Mesenchymal stem cell (in vitro differentiated cells and primary cell): ENCODE results near the gene CD109.

Source experiments
- DNase-seq: peaks from one replicate; pipeline ENCODE4 v3.0.0-alpha.2; 2013
- H2AFZ ChIP-seq: one replicate; pipeline ENCODE4 v1.6.1; 2013; ENCODE audit warnings: low read depth, mild to moderate bottlenecking, control low read depth, inconsistent platforms, low read length, moderate library complexity
- H2AK5ac ChIP-seq: 2 replicates; pipeline ENCODE4 v1.6.1; 2013; ENCODE audit warnings: low read length, moderate library complexity, mild to moderate bottlenecking, inconsistent platforms; ENCODE audit not compliant: severe bottlenecking
- H2BK120ac ChIP-seq: one replicate; pipeline ENCODE4 v1.6.1; 2013; ENCODE audit warnings: low read depth, mild to moderate bottlenecking, inconsistent platforms, low read length, moderate library complexity
- H2BK12ac ChIP-seq, 2 experiments: one replicate each; pipeline ENCODE4 v1.6.1; 2013; ENCODE audit warnings: inconsistent platforms in 2 of 2, low read length in 2 of 2, mild to moderate bottlenecking in 2 of 2, moderate library complexity in 2 of 2, control low read depth in 1 of 2
- H2BK15ac ChIP-seq: one replicate; pipeline ENCODE4 v1.6.1; 2013; ENCODE audit warnings: mild to moderate bottlenecking, low read depth, inconsistent platforms; ENCODE audit not compliant: poor library complexity, severe bottlenecking
- H2BK5ac ChIP-seq: 2 replicates; pipeline ENCODE4 v1.6.1; 2013; ENCODE audit warnings: low read depth, mild to moderate bottlenecking, low read length, control low read depth, inconsistent platforms; ENCODE audit not compliant: poor library complexity, severe bottlenecking
- H3K14ac ChIP-seq, 2 experiments: one replicate each; pipeline ENCODE4 v1.6.1; 2013; ENCODE audit warnings: inconsistent platforms in 2 of 2, low read length in 2 of 2, control low read depth in 1 of 2, mild to moderate bottlenecking in 1 of 2, moderate library complexity in 1 of 2
- H3K18ac ChIP-seq, 2 experiments: one replicate each; pipeline ENCODE4 v1.6.1; 2013; ENCODE audit warnings: inconsistent platforms in 2 of 2, low read length in 2 of 2, control low read depth in 1 of 2, low read depth in 1 of 2, mild to moderate bottlenecking in 1 of 2
- H3K23ac ChIP-seq, 2 experiments: one replicate each; pipeline ENCODE4 v1.6.1; 2013; ENCODE audit warnings: inconsistent platforms in 2 of 2, low read length in 2 of 2, mild to moderate bottlenecking in 2 of 2, moderate library complexity in 2 of 2, control low read depth in 1 of 2
- H3K27ac ChIP-seq: 2 replicates; pipeline ENCODE4 v1.5.1; 2013; ENCODE audit warnings: mild to moderate bottlenecking, moderate library complexity, low read length, control low read depth, inconsistent platforms; ENCODE audit not compliant: poor library complexity, severe bottlenecking
- H3K27me3 ChIP-seq, 2 experiments: 2 replicates each; pipeline versions ENCODE4 v1.6.1 to v1.7.0; 2013; ENCODE audit warnings: low read length in 2 of 2, mild to moderate bottlenecking in 2 of 2, moderate library complexity in 2 of 2, control low read depth in 1 of 2, inconsistent platforms in 1 of 2; ENCODE audit not compliant: control insufficient read depth in 1 of 2, insufficient read depth in 1 of 2
- H3K36me3 ChIP-seq, 2 experiments: 2 replicates each; pipeline versions ENCODE4 v1.6.1 to v1.7.0; 2013; ENCODE audit warnings: low read length in 2 of 2, control low read depth in 1 of 2, inconsistent platforms in 1 of 2, low read depth in 1 of 2, mild to moderate bottlenecking in 1 of 2; ENCODE audit not compliant: insufficient read depth in 2 of 2, control insufficient read depth in 1 of 2
- H3K4ac ChIP-seq, 2 experiments: one replicate each; pipeline ENCODE4 v1.6.1; 2013; ENCODE audit warnings: inconsistent platforms in 2 of 2, low read length in 2 of 2, mild to moderate bottlenecking in 2 of 2, moderate library complexity in 2 of 2, control low read depth in 1 of 2, low read depth in 1 of 2
- H3K4me1 ChIP-seq: 2 replicates; pipeline ENCODE4 v1.6.1; 2013; ENCODE audit warnings: low read depth, low read length, control low read depth; ENCODE audit not compliant: control insufficient read depth, insufficient read depth
- H3K4me2 ChIP-seq: 2 replicates; pipeline ENCODE4 v1.6.1; 2013; ENCODE audit warnings: low read length, mild to moderate bottlenecking, inconsistent platforms; ENCODE audit not compliant: poor library complexity, severe bottlenecking
- H3K4me3 ChIP-seq, 2 experiments: 2 replicates each; pipeline versions ENCODE4 v1.5.1 to v1.7.0; 2013; ENCODE audit warnings: low read length in 2 of 2, mild to moderate bottlenecking in 2 of 2, control low read depth in 1 of 2, low read depth in 1 of 2; ENCODE audit not compliant: insufficient read depth in 1 of 2
- H3K79me1 ChIP-seq: replicated peaks from 2 replicates; pipeline ENCODE4 v1.6.1; 2013; ENCODE audit warnings: mild to moderate bottlenecking, control low read depth, low read length, inconsistent platforms; ENCODE audit not compliant: poor library complexity, severe bottlenecking
- H3K9ac ChIP-seq: 2 replicates; pipeline ENCODE4 v1.7.0; 2013; ENCODE audit warnings: mild to moderate bottlenecking, low read length, moderate library complexity
- H3K9me3 ChIP-seq: 2 replicates; pipeline ENCODE4 v1.7.0; 2013; ENCODE audit warnings: mild to moderate bottlenecking, low read length; ENCODE audit not compliant: control insufficient read depth
- H4K8ac ChIP-seq: one replicate; pipeline ENCODE4 v1.6.1; 2013; ENCODE audit warnings: inconsistent platforms, mild to moderate bottlenecking, low read length, moderate library complexity
- H4K91ac ChIP-seq: one replicate; pipeline ENCODE4 v1.6.1; 2013; ENCODE audit warnings: mild to moderate bottlenecking, low read length, inconsistent platforms
- WGBS: methylation state at CpG from one replicate; pipeline ENCODE4 v1.1.7; 2013; ENCODE audit warnings: mixed read lengths; 5-methylcytosine and 5-hydroxymethylcytosine counted together

Gene CD109

GRCh38 chr6:73791336-73791735 lies 95.3 kb downstream of the CD109 start:
- no peak overlapping the region for H2AK5ac ChIP-seq
- H3K27ac ChIP-seq = no peak overlapping the region
- H3K4me1 ChIP-seq = no peaks in the 10 kb centered on the region
- H3K4me3 ChIP-seq = no peak overlapping the region
- H3K9ac ChIP-seq = no peak overlapping the region
- H3K4me2 ChIP-seq = no peak overlapping the region
- no peak overlapping the region for H2BK12ac ChIP-seq
- no peak overlapping the region for H3K23ac ChIP-seq
- H3K79me1 ChIP-seq = peaks cover 1% of the 10 kb centered on the region
- no peak overlapping the region for H2AFZ ChIP-seq
- no peaks in the 10 kb centered on the region for H3K27me3 ChIP-seq
- no peak overlapping the region for H3K14ac ChIP-seq
- no peak for DNase-seq
- H2BK120ac ChIP-seq = no peak overlapping the region
- H2BK15ac ChIP-seq = no peak overlapping the region
- H4K91ac ChIP-seq = no peak overlapping the region
- H3K18ac ChIP-seq = no peak overlapping the region
- no peaks in the 10 kb centered on the region for H3K9me3 ChIP-seq
- H4K8ac ChIP-seq = no peak overlapping the region
- no peak overlapping the region for H2BK5ac ChIP-seq
- H3K4ac ChIP-seq = no peak overlapping the region
- 100% methylated on average over 1 of the region's 6 CpGs for WGBS
- peaks cover 4 to 84% of the 10 kb centered on the region in 2 experiments for H3K36me3 ChIP-seq

- H3K18ac ChIP-seq = no peak overlapping the region
- H2BK15ac ChIP-seq = no peak overlapping the region
- H3K4me1 ChIP-seq = no peaks in the 10 kb centered on the region
- H3K79me1 ChIP-seq = peaks cover 1% of the 10 kb centered on the region
- H2AK5ac ChIP-seq = no peak overlapping the region
- H3K4ac ChIP-seq = no peak overlapping the region
- H3K36me3 ChIP-seq = peaks cover 4 to 80% of the 10 kb centered on the region in 2 experiments
- H3K27ac ChIP-seq = no peak overlapping the region
- no peaks in the 10 kb centered on the region for H3K9me3 ChIP-seq
- no peak overlapping the region for H3K23ac ChIP-seq
- H4K8ac ChIP-seq = no peak overlapping the region
- no peak overlapping the region for H2AFZ ChIP-seq
- H3K14ac ChIP-seq = no peak overlapping the region
- H3K4me2 ChIP-seq = no peak overlapping the region
- no peak overlapping the region for H2BK120ac ChIP-seq
- no peak overlapping the region for H3K9ac ChIP-seq
- H2BK12ac ChIP-seq = no peak overlapping the region
- no peaks in the 10 kb centered on the region for H3K27me3 ChIP-seq
- H2BK5ac ChIP-seq = no peak overlapping the region
- 100% methylated on average over 2 of the region's 2 CpGs for WGBS
- no peak for DNase-seq
- no peak overlapping the region for H4K91ac ChIP-seq
- no peak overlapping the region for H3K4me3 ChIP-seq
Observed at GRCh38 chr6:73792738-73793137, 96.7 kb downstream of the CD109 start.

- Histone ChIP-seq H2AK5ac (no peak overlapping the region), H4K8ac (no peak overlapping the region), H2AFZ (no peak overlapping the region), H3K9ac (peak overlapping the region; percentile 81), H3K79me1 (peaks cover 4% of the 10 kb centered on the region), H3K27me3 (no peaks in the 10 kb centered on the region), H4K91ac (no peak overlapping the region), H3K9me3 (no peaks in the 10 kb centered on the region), H3K4me1 (peaks cover 3% of the 10 kb centered on the region), H2BK120ac (no peak overlapping the region), H3K4ac (no peak overlapping the region), H3K36me3 (peaks cover 4 to 57% of the 10 kb centered on the region in 2 experiments), H3K18ac (no peak overlapping the region), H3K14ac (no peak overlapping the region), H3K27ac (no peak overlapping the region), H3K4me3 (no peak overlapping the region), H3K4me2 (no peak overlapping the region), H2BK15ac (no peak overlapping the region), H2BK5ac (no peak overlapping the region), H2BK12ac (no peak overlapping the region), H3K23ac (no peak overlapping the region)
- WGBS = 85% methylated on average over 3 of the region's 4 CpGs
- DNase-seq = no peak
Observed at GRCh38 chr6:73796881-73797280, 100.9 kb downstream of the CD109 start.

- no peaks in the 10 kb centered on the region for H3K27me3 ChIP-seq
- peaks cover 4 to 47% of the 10 kb centered on the region in 2 experiments for H3K36me3 ChIP-seq
- H4K8ac ChIP-seq = no peak overlapping the region
- no peak overlapping the region for H3K4ac ChIP-seq
- H3K9ac ChIP-seq = peak overlapping the region; percentile 81
- H3K4me3 ChIP-seq = no peak overlapping the region
- H2AK5ac ChIP-seq = no peak overlapping the region
- H2BK120ac ChIP-seq = no peak overlapping the region
- no peak overlapping the region for H3K23ac ChIP-seq
- H3K14ac ChIP-seq = no peak overlapping the region
- H2BK5ac ChIP-seq = no peak overlapping the region
- H3K9me3 ChIP-seq = no peaks in the 10 kb centered on the region
- peaks cover 4% of the 10 kb centered on the region for H3K79me1 ChIP-seq
- H4K91ac ChIP-seq = no peak overlapping the region
- H2BK15ac ChIP-seq = no peak overlapping the region
- no peak overlapping the region for H3K27ac ChIP-seq
- no peak overlapping the region for H3K18ac ChIP-seq
- WGBS = 93% methylated on average over 5 of the region's 6 CpGs
- H3K4me2 ChIP-seq = no peak overlapping the region
- DNase-seq = peak; percentile 41
- H2BK12ac ChIP-seq = no peak overlapping the region
- H3K4me1 ChIP-seq = peaks cover 4% of the 10 kb centered on the region
- no peak overlapping the region for H2AFZ ChIP-seq
Observed at GRCh38 chr6:73797861-73798260, 101.9 kb downstream of the CD109 start.
